ENCODE measurements around the gene AGAP1. TPM values are rescaled to one million over a fixed set of nuclear protein-coding genes. Genes with fewer than 3 reads are reported as not detected.

AGAP1 gene
- total RNA-seq, 2 donors from 2014 or later: 19.1 to 20.8 TPM

- no peak for DNase-seq (ENCODE audit: low spot score)
- no peaks in the 10 kb centered on the region for H3K36me3 ChIP-seq
- H3K27ac ChIP-seq: no peak overlapping the region
- no peak for ATAC-seq (ENCODE audit: insufficient number of reproducible peaks, low FRiP score, low read depth)
- H3K4me1 ChIP-seq (ENCODE audit: control insufficient read depth in 1 of 2, low read depth in 2 of 2): peaks cover 21 to 53% of the 10 kb centered on the region in 2 donors
- TF ChIP-seq CTCF (IDR thresholded peaks at IDR 0.05): no peak
- peak overlapping the region; percentile 70 for H3K4me3 ChIP-seq
- peaks cover 17% of the 10 kb centered on the region for H3K27me3 ChIP-seq (replicated peaks; ENCODE audit: insufficient read depth)
- H3K9me3 ChIP-seq: no peaks in the 10 kb centered on the region
These were observed 670.5 kb downstream of the AGAP1 start for GRCh38 chr2:236164201-236164924.

- DNase-seq (ENCODE audit: low spot score) (no peak), ATAC-seq (ENCODE audit: insufficient number of reproducible peaks, low FRiP score, low read depth) (no peak)
- no peak for TF ChIP-seq CTCF (IDR thresholded peaks at IDR 0.05)
- no peaks in the 10 kb centered on the region for H3K36me3 ChIP-seq
- peaks cover 17% of the 10 kb centered on the region for H3K27me3 ChIP-seq (replicated peaks; ENCODE audit: insufficient read depth)
- peak overlapping the region; percentile 70 for H3K4me3 ChIP-seq
- H3K27ac ChIP-seq: no peak overlapping the region
- peaks cover 21 to 53% of the 10 kb centered on the region in 2 donors for H3K4me1 ChIP-seq (ENCODE audit: control insufficient read depth in 1 of 2, low read depth in 2 of 2)
- H3K9me3 ChIP-seq: no peaks in the 10 kb centered on the region
These were observed 671.3 kb downstream of the AGAP1 start for GRCh38 chr2:236164925-236165841.

- H3K27ac ChIP-seq: no peak overlapping the region
- H3K4me3 ChIP-seq: peak overlapping the region; percentile 69
- H3K4me1 ChIP-seq (ENCODE audit: control insufficient read depth in 1 of 2, low read depth in 2 of 2): peaks cover 21 to 53% of the 10 kb centered on the region in 2 donors
- ATAC-seq (ENCODE audit: insufficient number of reproducible peaks, low FRiP score, low read depth) (no peak), DNase-seq (ENCODE audit: low spot score) (no peak)
- no peaks in the 10 kb centered on the region for H3K9me3 ChIP-seq
- peaks cover 17% of the 10 kb centered on the region for H3K27me3 ChIP-seq (replicated peaks; ENCODE audit: insufficient read depth)
- no peak for TF ChIP-seq CTCF (IDR thresholded peaks at IDR 0.05)
- no peaks in the 10 kb centered on the region for H3K36me3 ChIP-seq
These were observed 672.3 kb downstream of the AGAP1 start for GRCh38 chr2:236165842-236166795.

GRCh38 chr2:236166796-236167296, 673.0 kb downstream of the AGAP1 start:
- DNase-seq (ENCODE audit: low spot score) (no peak), ATAC-seq (ENCODE audit: insufficient number of reproducible peaks, low FRiP score, low read depth) (no peak)
- no peak for TF ChIP-seq CTCF (IDR thresholded peaks at IDR 0.05)
- H3K4me3 ChIP-seq: peak overlapping the region; percentile 69
- no peaks in the 10 kb centered on the region for H3K36me3 ChIP-seq
- peaks cover 23 to 60% of the 10 kb centered on the region in 2 donors for H3K4me1 ChIP-seq (ENCODE audit: control insufficient read depth in 1 of 2, low read depth in 2 of 2)
- no peak overlapping the region for H3K27ac ChIP-seq
- no peaks in the 10 kb centered on the region for H3K9me3 ChIP-seq
- peaks cover 24% of the 10 kb centered on the region for H3K27me3 ChIP-seq (replicated peaks; ENCODE audit: insufficient read depth)

All from thoracic aorta (tissue), 2 donors.